ENCODE measurements around the gene GLRX3. TPM values are rescaled to one million over a fixed set of nuclear protein-coding genes. Genes with fewer than 3 reads are reported as not detected.
"Not testable (repeated sequence)": the region's sequence is repeated elsewhere in the genome, so short reads cannot be mapped to it uniquely, and the experiment has no call there.

The GLRX3 gene
- total RNA-seq, 4 donors from 2014 or later, result 44.9 to 61.4 (median 53.3) TPM

GRCh38 chr10:130198651-130199050 lies 62.5 kb downstream of the GLRX3 start:
- Histone ChIP-seq H3K27ac (replicated peaks in 1 of 4) (no peak overlapping the region), H3K9me3 (no peaks in the 10 kb centered on the region), H3K4me1 (peaks cover 0 to 6% (median 0%) of the 10 kb centered on the region in 4 donors), H3K27me3 (peaks cover 0 to 18% (median 0%) of the 10 kb centered on the region in 4 donors), H3K36me3 (no peaks in the 10 kb centered on the region), H3K4me3 (no peak overlapping the region)
- TF ChIP-seq, protein P1, sequence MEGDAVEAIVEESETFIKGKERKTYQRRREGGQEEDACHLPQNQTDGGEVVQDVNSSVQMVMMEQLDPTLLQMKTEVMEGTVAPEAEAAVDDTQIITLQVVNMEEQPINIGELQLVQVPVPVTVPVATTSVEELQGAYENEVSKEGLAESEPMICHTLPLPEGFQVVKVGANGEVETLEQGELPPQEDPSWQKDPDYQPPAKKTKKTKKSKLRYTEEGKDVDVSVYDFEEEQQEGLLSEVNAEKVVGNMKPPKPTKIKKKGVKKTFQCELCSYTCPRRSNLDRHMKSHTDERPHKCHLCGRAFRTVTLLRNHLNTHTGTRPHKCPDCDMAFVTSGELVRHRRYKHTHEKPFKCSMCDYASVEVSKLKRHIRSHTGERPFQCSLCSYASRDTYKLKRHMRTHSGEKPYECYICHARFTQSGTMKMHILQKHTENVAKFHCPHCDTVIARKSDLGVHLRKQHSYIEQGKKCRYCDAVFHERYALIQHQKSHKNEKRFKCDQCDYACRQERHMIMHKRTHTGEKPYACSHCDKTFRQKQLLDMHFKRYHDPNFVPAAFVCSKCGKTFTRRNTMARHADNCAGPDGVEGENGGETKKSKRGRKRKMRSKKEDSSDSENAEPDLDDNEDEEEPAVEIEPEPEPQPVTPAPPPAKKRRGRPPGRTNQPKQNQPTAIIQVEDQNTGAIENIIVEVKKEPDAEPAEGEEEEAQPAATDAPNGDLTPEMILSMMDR (IDR thresholded peaks at IDR 0.05), result no peak
- TF ChIP-seq POLR2AphosphoS5 (IDR thresholded peaks at IDR 0.05), result no peak
- no peak for TF ChIP-seq EP300 (IDR thresholded peaks at IDR 0.05)
- no peak for TF ChIP-seq POLR2A (IDR thresholded peaks at IDR 0.05; ENCODE audit: low read depth)
- intact Hi-C loops (cut with DNase I), result no loop called here
- 80% methylated on average over 6 of the region's 6 CpGs for WGBS
- no peak for DNase-seq (ENCODE audit: extremely low spot score)

GRCh38 chr10:130200179-130201042 lies 64.2 kb downstream of the GLRX3 start:
- H3K9me3 ChIP-seq, result no peaks in the 10 kb centered on the region
- TF ChIP-seq, protein P1 (IDR thresholded peaks at IDR 0.05), result no peak
- TF ChIP-seq POLR2A (IDR thresholded peaks at IDR 0.05; ENCODE audit: low read depth) (no peak), POLR2AphosphoS5 (IDR thresholded peaks at IDR 0.05) (no peak), EP300 (IDR thresholded peaks at IDR 0.05) (no peak)
- H3K27me3 ChIP-seq, result peaks cover 0 to 16% (median 0%) of the 10 kb centered on the region in 4 donors
- intact Hi-C loops (cut with DNase I), result no loop called here
- no peaks in the 10 kb centered on the region for H3K36me3 ChIP-seq
- no peaks in the 10 kb centered on the region for H3K4me1 ChIP-seq
- H3K4me3 ChIP-seq, result no peak overlapping the region
- no peak for DNase-seq (ENCODE audit: extremely low spot score)
- WGBS, result 82% methylated on average over 24 of the region's 26 CpGs
- no peak overlapping the region for H3K27ac ChIP-seq (replicated peaks in 1 of 4)

DNA sequence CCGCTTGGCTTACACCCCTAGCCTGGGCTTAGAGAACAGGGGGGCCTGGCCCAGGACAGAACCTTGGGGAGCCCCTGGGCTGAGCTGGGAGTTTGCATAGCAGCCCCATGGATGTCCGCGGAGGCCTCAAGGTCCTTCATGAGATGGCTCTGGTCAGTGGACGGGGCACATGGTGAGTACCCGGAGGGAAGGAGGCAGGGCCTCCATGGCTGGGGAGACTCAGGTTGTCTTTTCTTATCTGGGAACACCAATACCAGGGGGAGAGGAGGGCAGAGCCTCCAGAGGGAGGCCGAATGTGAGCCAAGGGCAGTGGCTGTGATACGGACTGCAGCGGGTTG lies 64.8 kb downstream of the GLRX3 start:
- no peaks in the 10 kb centered on the region for H3K36me3 ChIP-seq
- DNase-seq (ENCODE audit: extremely low spot score), result no peak
- no peaks in the 10 kb centered on the region for H3K4me1 ChIP-seq
- intact Hi-C loops (cut with DNase I), result no loop called here
- no peak overlapping the region for H3K27ac ChIP-seq (replicated peaks in 1 of 4)
- peaks cover 0 to 16% (median 0%) of the 10 kb centered on the region in 4 donors for H3K27me3 ChIP-seq
- no peak overlapping the region for H3K4me3 ChIP-seq
- no peaks in the 10 kb centered on the region for H3K9me3 ChIP-seq
- 81% methylated on average over 5 of the region's 8 CpGs for WGBS
- TF ChIP-seq POLR2A (IDR thresholded peaks at IDR 0.05; ENCODE audit: low read depth) (no peak), EP300 (IDR thresholded peaks at IDR 0.05) (no peak), POLR2AphosphoS5 (IDR thresholded peaks at IDR 0.05) (no peak)
- TF ChIP-seq, protein P1 (IDR thresholded peaks at IDR 0.05), result no peak

- DNase-seq (ENCODE audit: extremely low spot score); H3K9me3 ChIP-seq; H3K27ac ChIP-seq (replicated peaks in 1 of 4); H3K4me1 ChIP-seq; intact Hi-C loops (cut with DNase I); H3K36me3 ChIP-seq; H3K4me3 ChIP-seq: not testable (repeated sequence)
- H3K27me3 ChIP-seq, result peaks cover 0 to 13% (median 0%) of the 10 kb centered on the region in 4 donors
- WGBS, result 41% methylated on average over 4 of the region's 4 CpGs
Observed at GRCh38 chr10:130202150-130202549, 66.0 kb downstream of the GLRX3 start.

GRCh38 chr10:130202984-130203621 lies 66.9 kb downstream of the GLRX3 start:
- Histone ChIP-seq H3K27me3 (peaks cover 0 to 13% (median 0%) of the 10 kb centered on the region in 4 donors), H3K9me3 (no peaks in the 10 kb centered on the region), H3K4me1 (no peaks in the 10 kb centered on the region), H3K27ac (replicated peaks in 1 of 4) (no peak overlapping the region), H3K36me3 (no peaks in the 10 kb centered on the region), H3K4me3 (no peak overlapping the region)
- TF ChIP-seq EP300 (IDR thresholded peaks at IDR 0.05), result no peak
- TF ChIP-seq, protein P1 (IDR thresholded peaks at IDR 0.05), result no peak
- no peak for TF ChIP-seq POLR2A (IDR thresholded peaks at IDR 0.05; ENCODE audit: low read depth)
- no peak for TF ChIP-seq POLR2AphosphoS5 (IDR thresholded peaks at IDR 0.05)
- intact Hi-C loops (cut with DNase I), result no loop called here
- no peak for DNase-seq (ENCODE audit: extremely low spot score)
- 84% methylated on average over 16 of the region's 29 CpGs for WGBS

Measured in esophagus muscularis mucosa (tissue), 4 donors.